ENCODE measurements around the gene USF1. TPM values are rescaled to one million over a fixed set of nuclear protein-coding genes. Genes with fewer than 3 reads are reported as not detected.

The USF1 gene
- total and polyA plus RNA-seq, 10 donors = 113 to 339 (median 127) TPM

DNA sequence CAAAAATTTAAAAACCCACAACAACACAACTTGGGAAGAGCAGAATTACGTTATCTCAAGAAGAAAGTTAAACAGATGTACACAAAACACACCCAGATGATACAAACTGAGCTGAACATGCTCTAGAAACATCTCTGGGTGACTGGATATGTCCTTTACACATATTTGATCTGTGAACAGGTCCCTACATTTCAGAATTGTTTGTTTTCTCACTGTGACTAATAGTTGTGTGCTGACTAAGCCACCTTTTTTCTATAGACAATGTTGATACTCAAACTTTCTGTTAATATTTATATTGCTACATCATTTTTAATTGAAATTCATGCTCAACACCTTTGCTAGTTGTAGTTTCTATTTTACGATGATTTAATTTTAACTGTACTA is 23.8 kb downstream of the USF1 start:
- peaks cover 0 to 50% (median 41%) of the 10 kb centered on the region in 6 donors for H3K4me1 ChIP-seq
- 75 to 91% (median 88%) methylated on average over 2 of the region's 2 CpGs for WGBS, 5 donors
- peak overlapping the region in 2 of 8 donors; percentile 86 to 93 for H3K27ac ChIP-seq
- H3K36me3 ChIP-seq = no peaks in the 10 kb centered on the region
- H3K4me3 ChIP-seq = peak overlapping the region in 3 of 8 donors; percentile 56 to 86 (median 65)
- H3K27me3 ChIP-seq (replicated peaks in 1 of 7) = no peaks in the 10 kb centered on the region
- TF ChIP-seq, protein P1, sequence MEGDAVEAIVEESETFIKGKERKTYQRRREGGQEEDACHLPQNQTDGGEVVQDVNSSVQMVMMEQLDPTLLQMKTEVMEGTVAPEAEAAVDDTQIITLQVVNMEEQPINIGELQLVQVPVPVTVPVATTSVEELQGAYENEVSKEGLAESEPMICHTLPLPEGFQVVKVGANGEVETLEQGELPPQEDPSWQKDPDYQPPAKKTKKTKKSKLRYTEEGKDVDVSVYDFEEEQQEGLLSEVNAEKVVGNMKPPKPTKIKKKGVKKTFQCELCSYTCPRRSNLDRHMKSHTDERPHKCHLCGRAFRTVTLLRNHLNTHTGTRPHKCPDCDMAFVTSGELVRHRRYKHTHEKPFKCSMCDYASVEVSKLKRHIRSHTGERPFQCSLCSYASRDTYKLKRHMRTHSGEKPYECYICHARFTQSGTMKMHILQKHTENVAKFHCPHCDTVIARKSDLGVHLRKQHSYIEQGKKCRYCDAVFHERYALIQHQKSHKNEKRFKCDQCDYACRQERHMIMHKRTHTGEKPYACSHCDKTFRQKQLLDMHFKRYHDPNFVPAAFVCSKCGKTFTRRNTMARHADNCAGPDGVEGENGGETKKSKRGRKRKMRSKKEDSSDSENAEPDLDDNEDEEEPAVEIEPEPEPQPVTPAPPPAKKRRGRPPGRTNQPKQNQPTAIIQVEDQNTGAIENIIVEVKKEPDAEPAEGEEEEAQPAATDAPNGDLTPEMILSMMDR (IDR thresholded peaks at IDR 0.05 in 8 of 11, conservative IDR thresholded peaks at IDR 0.05 in 3 of 11) = no peak
- TF ChIP-seq POLR2A (IDR thresholded peaks at IDR 0.05) (no peak), POLR2AphosphoS5 (IDR thresholded peaks at IDR 0.05) (no peak)
- intact Hi-C loops (cut with DNase I; ENCODE audit: low total_unique reads) = no loop called here
- H3K9me3 ChIP-seq = peaks cover 0 to under 1% (median 0%) of the 10 kb centered on the region in 8 donors
- no peak for DNase-seq

DNA sequence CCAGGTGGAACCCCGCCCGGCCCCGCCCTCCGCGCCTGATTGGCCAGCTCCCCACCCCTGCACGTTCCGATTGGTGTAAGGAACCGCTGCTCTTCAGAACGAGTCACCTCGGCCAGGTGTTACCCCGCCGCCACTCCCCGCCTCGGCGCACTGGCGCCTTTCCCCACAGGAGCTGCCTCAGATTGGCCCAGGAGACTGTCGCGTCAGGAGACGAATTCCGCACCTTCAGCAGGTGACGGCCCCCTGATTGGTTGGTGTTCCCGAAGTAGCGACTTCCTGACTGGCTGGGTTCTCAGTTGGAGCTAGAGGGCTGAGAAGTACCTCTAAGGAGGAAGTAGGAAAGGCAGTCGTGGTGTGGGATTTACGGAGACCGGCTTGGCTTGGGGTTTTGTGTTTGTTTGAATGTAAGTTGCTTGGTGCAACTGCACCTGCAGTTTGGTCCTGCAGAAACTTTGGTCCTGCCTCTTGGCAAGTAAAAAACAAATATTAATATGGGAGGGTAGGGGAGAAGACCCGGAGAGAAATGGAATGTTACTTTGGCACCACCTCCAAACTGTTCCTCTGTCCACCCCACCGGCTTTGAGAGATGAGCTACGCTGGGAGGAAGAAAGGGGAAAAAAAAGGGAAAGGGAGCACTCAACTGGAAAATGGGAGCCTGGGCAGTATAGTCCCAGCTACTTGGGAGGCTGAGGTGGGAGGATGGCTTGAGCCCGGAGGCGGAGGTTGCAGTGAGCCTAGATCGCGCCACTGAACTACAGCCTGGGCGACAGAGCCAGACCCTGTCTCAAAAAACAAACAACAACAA is 24.4 kb downstream of the USF1 start:
- Histone ChIP-seq H3K4me3 (peak overlapping the region; percentile 56 to 86 (median 66)), H3K4me1 (peaks cover 2 to 54% (median 43%) of the 10 kb centered on the region in 6 donors), H3K27me3 (replicated peaks in 1 of 7) (no peaks in the 10 kb centered on the region), H3K36me3 (no peaks in the 10 kb centered on the region), H3K9me3 (no peaks in the 10 kb centered on the region), H3K27ac (peak overlapping the region in 7 of 8 donors; percentile 85 to 93 (median 90))
- intact Hi-C loops (cut with DNase I; ENCODE audit: low total_unique reads) = no loop called here
- WGBS, 5 donors = 14 to 18% (median 16%) methylated on average over 27 to 34 of the region's 34 CpGs
- TF ChIP-seq POLR2A (IDR thresholded peaks at IDR 0.05) = peak in 2 of 3 donors; percentile 16 to 39
- TF ChIP-seq, protein P1 (IDR thresholded peaks at IDR 0.05 in 8 of 11, conservative IDR thresholded peaks at IDR 0.05 in 3 of 11) = no peak
- peak; percentile 65 to 76 (median 68) for TF ChIP-seq POLR2AphosphoS5 (IDR thresholded peaks at IDR 0.05)
- DNase-seq = peak; percentile 95

DNA sequence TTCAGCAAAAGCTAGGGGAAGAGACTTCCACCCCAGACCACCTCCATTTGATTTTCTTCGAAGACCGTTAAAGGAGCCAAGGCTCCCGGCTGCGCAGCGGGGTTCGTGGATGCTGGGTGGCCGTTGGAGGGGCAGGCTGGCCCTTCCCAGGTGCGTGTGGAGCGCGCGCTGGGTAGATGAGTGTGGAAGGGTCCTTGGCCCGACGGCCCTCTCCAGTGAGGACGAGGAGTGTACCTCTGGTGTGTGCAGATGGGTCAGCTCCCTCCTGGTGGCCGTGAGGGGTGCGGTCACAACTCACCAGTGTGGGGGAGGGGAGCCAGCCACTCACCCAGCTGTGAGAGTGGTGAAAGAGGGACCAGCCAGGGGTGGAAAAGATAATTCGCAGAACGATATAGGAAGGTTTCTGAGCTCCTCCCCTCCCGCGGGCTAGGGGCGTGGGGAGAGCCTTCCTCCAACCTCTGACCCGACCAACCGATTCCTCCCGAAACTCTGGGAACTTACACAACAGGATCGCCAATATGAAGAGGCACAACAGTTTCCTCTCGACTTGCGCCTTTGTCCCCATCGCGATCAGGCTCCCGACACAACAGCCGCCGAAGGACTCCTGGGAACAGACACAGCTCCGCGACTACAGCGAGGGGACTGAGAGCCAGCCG is 25.1 kb downstream of the USF1 start, which contains the start of gene F11R:
Gene F11R, minus strand, starts transcription at position 644 of the 656 bp plus-strand sequence. Its CDS starts 79 bp downstream, at position 565.
- TF ChIP-seq, protein P1 (IDR thresholded peaks at IDR 0.05 in 8 of 11, conservative IDR thresholded peaks at IDR 0.05 in 3 of 11) = peak in 7 of 11 experiments; percentile 5 to 47 (median 33)
- TF ChIP-seq POLR2A (IDR thresholded peaks at IDR 0.05) = peak in 1 of 3 donors; percentile 22
- TF ChIP-seq POLR2AphosphoS5 (IDR thresholded peaks at IDR 0.05) = peak; percentile 71 to 84 (median 79)
- WGBS, 5 donors = 0 to 2% (median 1%) methylated on average over 28 to 36 of the region's 36 CpGs
- peak within 1 kb of the TSS; percentile 49 to 93 (median 90) for H3K27ac ChIP-seq

More for the DNA sequence above, 25.1 kb downstream of the USF1 start, which contains the start of gene F11R:
- H3K9me3 ChIP-seq = no peaks in the 10 kb centered on the region
- H3K36me3 ChIP-seq = no peaks in the 10 kb centered on the region
- H3K4me3 ChIP-seq = peak within 1 kb of the TSS; percentile 56 to 86 (median 66)
- peak; percentile 87 for DNase-seq
- H3K27me3 ChIP-seq (replicated peaks in 1 of 7) = no peaks in the 10 kb centered on the region
- H3K4me1 ChIP-seq = peaks cover 2 to 61% (median 45%) of the 10 kb centered on the region in 6 donors
- intact Hi-C loops (cut with DNase I; ENCODE audit: low total_unique reads) = no loop called here

Data from spleen (tissue), 11 donors.